Measurements from ENCODE around the gene COL18A1.
"Not testable (repeated sequence)": the region's sequence is repeated elsewhere in the genome, so short reads cannot be mapped to it uniquely, and the experiment has no call there.

The COL18A1 gene

DNA sequence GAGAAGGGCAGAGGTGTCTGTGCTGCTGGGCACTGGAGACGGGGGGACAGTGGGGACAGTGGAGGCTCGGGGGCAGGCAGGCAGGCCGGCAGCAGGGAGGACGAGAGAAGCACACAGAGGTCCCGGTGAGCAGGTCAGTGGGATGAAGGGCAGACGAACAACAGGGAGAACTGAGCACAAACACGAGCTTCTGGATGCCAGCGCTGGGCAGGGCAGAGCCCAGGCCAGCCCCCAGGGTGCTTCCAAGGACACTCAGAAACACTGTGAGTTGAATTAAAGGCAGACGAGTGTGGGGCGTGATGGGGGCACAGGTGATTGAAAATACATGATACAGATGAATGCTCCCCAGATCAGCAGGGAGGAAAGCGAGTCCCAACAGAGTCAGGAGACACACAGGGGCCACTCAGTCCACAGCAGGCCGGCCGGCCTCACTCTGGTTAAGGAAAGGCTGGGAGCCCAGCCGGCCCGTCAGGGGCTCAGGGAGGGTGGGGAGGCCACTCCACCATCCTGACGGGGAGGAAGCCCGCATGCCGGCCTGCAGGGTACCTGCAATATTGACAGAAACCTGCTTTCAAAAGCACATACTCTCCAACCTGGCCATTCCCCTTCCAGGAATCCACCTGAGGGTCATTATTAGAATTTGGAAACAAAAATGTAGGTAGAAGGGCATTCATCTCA is 123.2 kb downstream of the COL18A1 start:
- in situ Hi-C loops (cut with HindIII; ENCODE audit: low sequenced_read_pairs), result no loop called here

DNA sequence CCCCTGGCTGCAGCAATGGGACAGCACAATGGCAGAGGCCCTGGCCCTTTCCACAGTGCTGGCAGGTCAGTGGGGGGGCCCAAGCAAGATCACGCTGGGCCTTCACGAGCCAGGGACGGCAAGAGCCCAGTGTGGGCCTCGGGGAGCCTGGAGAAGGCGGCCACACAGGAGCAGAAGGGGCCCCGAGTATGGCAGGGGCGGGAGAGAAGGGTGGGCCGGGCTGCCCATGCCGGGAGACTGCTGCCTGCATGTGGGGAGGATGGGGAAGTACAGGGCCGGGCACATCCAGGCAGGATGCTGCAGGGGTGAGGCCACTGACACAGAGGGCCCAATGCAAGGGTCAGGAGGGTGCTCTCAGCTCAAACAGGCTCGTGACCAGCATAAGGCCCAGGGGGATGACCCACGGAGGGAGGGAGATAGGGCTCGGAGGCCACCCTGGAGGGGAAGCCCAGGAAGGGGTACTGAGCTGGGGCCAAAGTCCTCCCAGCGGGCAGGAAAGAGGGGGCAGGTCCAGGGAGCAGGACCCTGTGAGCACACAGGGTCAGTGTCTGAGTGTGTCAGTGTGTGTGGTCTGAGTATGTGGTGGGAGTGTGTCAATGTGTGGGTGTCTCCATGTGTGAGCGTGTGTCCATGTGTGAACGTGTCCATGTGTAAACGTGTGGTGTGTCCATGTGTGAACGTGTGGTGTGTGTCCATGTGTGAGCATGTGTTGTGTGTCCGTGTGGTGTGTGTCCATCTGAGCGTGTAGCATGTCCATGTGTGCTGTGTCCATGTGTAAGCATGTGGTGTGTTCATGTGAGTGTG is 124.2 kb downstream of the COL18A1 start:
- in situ Hi-C loops (cut with HindIII; ENCODE audit: low sequenced_read_pairs), result no loop called here

DNA sequence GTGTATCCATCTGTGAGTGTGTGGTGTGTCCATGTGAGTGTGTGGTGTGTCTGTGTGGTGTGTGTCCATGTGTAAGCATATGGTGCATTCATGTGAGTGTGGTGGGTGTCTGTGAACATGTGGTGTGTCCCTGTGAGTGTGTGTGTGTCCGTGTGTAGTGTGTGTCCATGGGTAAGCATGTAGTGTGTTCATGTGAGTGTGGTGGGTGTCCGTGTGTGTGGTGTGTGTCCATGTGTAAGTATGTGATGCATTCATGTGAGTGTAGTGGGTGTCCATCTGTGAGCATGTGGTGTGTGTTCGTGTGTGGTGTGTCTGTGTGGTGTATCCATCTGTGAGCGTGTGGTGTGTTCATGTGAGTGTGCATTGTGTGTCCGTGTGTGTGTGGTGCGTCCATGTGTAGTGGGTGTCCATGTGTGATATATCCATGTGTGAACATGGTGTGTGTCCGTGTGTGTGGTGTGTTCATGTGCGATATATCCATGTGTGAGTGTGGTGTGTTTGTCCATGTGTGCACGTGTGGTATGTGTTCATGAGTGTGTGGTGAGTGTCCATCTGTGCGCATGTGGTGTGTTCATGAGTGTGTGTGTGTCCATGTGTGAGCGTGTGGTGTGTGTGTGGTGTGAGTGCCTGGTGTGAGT is 124.9 kb downstream of the COL18A1 start:
- in situ Hi-C loops (cut with HindIII; ENCODE audit: low sequenced_read_pairs), result no loop called here

DNA sequence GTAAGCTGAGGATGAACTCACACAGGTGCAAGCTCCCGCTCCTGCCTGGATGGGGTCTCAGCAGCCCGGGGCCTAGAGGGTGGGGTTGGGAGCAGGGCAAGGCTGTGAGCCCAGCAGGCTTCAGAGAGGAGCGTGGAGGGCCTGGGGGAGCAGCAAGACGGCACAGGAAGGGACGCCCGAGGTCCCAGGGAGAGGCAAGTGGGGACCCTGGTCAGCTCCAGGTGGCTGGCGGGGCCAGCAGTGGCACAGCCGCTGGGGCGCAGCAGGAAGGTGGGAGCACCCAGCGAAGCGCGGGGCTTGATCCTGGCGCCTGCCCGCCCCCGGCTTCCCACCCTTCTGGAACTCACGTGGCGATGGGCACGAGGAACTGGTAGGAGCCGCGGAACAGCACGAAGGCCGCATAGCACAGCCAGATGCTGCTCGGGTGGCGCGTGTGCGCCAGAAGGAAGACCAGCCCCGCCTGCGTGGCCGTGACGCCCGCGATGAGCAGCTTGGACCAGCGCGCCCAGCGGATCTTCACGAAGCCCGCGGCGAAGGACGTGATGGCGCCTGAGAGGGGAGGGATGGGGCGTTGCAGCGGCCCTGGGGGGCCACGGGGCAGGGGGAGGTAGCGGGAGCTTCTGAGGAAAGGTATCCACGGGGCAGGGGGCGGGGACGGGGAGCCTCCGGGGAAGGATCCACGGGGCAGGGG is 125.6 kb downstream of the COL18A1 start:
- in situ Hi-C loops (cut with HindIII; ENCODE audit: low sequenced_read_pairs), result no loop called here

DNA sequence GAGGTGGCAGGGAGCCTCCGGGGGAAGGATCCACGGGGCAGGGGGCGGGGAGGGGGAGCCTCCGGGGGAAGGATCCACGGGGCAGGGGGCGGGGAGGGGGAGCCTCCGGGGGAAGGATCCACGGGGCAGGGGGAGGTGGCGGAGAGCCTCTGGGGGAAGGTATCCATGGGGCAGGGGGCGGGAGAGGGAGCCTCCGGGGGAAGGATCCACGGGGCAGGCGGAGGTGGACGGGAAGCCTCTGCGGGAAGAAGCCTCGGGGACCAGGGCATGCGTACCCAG is 126.1 kb downstream of the COL18A1 start:
- in situ Hi-C loops (cut with HindIII; ENCODE audit: low sequenced_read_pairs), result not testable (repeated sequence)

DNA sequence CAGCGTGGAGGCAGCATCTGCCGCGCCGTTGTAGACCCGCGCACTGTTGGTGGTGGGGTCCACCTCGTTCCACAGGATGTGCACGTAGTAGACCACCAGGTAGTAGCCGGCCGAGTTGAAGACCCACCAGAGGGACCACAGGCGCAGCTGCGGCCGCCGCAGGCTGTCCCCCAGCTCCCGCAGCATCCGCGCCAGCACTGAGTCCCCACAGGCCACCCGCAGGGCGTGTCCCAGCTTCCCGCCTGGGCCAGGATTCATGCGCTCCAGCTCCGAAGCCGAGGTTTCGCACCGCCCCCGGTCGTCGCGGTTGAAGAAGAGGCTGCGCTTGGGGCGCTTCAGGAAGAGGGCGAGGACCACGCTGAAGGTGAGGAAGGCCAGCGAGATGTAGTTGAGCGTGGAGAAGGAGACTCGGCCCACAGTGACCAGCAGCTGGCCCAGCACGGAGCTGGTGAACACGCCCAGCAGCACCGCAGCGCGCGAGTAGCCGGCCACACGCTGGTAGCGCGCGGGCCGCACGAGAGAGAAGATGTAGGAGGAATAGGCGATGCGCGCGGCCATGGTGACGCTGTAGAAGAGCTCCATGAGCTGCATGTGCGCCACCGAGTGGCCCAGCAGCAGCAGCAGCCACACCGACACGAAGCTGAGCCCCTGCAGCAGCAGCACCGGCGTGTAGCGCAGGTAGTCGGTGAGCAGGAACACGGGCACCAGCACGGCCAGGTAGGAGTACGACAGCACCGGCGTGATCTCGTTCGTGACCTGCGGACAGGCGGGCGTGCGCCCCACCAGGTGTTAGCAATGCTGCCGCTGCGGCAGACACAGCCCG is 126.6 kb downstream of the COL18A1 start:
- in situ Hi-C loops (cut with HindIII; ENCODE audit: low sequenced_read_pairs), result no loop called here

DNA sequence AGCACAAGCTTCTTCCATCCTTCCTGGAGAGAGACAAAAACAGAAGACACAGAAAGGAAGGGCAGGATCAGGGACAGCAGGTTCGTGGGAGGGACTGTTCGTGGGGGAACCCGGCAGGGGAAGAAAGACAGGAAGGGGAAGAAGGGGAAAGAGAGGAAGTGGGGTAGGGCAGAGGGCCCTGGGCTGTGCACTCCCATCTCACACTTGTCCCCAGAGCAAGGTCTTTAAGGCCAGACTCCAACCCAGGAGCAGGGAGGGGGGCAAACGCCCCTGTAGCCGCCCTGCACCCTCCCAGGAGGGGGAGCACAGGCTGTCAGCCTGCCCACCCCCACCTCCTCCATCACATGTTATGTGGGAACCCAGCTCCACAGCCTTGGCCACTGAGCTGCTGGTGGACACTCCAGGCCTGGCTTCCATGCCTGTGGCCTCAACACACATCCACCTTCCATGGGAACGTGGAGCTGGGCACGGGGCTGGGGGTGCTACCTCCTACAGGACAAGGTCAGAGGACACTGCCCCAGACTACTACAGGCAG is 127.9 kb downstream of the COL18A1 start:
- in situ Hi-C loops (cut with HindIII; ENCODE audit: low sequenced_read_pairs), result no loop called here

DNA sequence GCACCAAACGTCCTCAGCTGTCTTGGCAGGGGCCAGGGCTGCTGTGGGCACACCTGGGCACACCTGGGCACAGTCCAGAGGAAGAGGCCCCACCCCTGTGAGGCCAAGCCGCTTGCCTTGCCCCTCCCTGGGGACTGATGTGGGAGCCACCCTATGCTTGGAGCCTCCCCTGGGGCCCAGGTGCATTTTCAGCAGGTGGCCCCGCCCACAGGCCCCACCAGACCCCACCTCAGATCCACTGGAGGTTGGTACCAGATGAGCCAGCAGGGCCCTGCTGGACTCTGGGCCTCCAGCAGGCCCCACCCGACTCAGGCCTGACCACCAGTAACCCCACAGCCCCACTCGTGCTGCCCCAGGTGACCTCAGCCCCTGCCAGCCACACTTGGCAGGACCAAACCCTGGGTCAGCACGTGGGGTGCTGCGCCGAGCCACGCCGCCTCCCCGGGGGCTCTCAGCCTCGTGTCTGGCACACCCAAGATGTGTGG is 128.4 kb downstream of the COL18A1 start:
- in situ Hi-C loops (cut with HindIII; ENCODE audit: low sequenced_read_pairs), result no loop called here

DNA sequence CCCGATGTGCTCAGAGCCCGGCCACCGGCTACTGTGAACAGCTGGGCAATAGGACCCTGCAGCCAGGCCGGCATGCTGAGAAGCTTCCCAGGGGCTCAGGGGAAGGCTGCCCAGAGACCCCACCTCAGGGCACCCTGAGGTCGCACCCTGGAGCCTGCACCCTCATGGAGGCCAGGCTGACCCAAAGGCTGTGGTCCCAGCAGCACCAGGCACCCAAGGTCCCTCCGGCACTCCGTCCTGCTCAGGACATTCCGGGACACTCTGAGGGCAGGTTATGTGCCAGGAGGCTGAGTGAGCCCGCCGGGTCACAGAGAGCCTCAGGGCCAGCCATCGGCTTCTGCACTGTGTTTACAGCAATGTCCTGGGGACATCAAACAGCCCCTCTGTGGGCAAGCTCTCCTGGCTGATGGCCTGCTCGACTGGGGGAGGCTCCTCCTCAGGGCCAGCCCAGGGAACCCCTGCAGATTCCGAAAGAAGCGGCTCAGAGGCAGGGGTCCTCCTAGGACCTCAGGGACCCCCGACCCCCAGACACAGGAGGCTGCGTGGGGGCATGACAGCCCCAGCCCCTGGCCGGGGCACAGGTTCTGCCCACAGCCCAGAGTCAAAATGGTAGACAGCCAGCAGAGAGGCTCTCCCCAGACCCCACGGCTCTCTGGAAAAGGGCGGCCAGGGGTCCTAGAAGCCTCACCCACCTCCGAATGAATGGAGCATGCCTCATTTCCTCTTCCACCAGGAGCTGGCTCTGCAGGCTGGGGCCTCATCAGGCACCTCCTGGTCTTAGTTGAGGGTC is 129.1 kb downstream of the COL18A1 start:
- in situ Hi-C loops (cut with HindIII; ENCODE audit: low sequenced_read_pairs), result no loop called here

DNA sequence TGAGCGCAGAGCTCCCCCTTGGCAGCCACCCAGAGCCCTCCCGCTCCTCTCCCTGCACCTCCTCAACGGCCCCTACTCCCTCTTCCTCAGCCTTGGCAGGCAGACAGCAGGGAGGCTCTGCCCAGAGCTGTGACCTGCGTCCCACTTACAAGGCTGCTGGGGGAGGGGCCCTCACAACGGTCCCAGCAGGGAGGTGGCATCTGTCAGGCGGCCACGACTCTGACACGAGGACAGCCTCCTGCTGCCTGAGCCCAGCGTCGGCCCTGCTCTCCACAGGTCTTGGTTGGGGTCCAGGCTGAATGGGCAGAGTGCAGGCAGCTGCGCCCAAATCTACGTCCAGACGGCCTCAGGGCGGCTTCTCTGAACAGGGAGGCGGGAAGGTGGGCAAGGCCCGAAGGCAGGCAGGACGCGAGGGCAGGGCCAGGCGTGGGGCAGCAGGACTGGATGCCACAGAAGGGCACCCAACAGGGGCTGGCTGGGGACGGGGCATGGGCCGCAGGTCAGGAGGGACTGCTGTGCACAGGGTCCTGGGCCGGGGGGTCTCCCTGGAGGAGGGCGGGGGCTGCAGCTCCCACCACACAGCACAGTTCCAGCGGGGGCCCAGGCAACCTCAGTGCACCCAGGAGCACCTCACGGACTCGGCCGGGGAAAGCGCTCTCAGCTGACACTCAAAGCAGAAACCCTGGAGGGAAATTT is 129.8 kb downstream of the COL18A1 start:
- in situ Hi-C loops (cut with HindIII; ENCODE audit: low sequenced_read_pairs), result no loop called here

DNA sequence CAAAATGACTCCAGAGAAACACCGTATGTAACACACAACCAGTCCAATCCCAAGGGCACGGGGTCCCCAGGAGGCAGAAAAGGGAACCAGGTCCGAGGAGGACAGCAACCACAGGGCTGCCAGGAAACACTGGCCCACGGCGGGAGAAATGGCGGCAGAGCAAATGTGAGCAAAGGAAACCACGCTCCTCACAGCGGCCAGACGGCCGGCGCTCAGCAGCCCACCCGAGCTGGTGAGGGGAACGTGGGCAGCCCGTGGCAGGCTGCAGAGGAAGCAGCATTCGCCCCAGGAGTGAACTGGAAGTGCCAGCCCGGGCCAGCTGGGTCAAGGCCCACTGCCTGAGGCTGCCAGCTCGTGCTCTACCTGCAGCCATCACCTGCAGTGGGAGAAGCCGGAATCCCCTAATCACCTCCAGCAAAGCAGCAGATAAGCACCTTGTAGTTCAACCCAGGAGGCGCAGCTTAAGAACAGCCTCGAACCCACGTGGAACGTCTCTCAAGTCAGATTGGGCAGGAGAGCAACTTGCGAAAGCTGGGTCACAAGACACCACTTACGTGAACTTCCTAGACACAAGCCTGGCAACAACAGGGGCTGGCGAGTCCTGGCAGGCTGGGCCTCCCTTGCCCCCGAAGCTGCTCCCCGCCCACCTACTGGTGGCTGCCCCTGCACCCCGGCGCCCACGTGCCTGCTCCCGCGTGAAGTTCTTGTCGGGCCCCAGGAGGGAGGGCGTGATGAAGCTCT is 130.5 kb downstream of the COL18A1 start:
- in situ Hi-C loops (cut with HindIII; ENCODE audit: low sequenced_read_pairs), result no loop called here

DNA sequence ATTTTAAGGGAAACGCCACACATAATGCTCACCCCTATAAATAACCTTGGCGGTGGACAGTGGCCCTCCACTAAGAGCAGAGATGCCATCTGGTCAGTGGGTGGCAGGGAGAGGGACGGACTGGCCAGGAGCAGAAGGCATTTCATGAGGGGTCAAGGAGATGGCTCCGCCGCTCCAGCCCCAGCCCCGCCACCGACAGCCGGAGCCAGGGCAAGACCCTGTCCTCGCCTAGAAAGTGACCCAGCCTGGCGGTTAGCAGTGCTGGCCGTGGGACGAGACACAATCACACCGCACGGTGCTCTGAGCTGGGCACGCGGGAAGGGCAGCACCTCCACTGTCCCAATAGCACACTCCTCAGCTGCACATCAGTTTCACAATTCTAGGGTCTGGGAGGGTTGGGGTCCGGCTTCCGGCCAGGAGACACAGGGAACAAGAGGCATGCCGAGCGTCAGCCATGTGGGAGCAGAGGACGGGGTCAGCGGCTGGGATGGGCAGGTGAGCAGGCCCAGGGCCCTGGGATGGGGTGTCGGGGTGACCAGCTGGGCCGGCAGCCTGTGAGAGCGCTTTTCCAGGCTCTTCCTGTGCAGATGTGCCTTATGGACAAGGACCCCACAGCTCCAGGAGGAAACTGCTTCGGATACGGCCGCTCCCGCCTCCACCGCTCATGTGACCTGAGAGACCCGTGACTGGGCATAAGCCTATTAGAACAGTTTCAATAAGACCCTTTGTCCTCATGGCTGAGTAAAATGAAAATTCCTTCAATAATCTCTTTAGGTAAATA is 131.5 kb downstream of the COL18A1 start:
- in situ Hi-C loops (cut with HindIII; ENCODE audit: low sequenced_read_pairs), result no loop called here

DNA sequence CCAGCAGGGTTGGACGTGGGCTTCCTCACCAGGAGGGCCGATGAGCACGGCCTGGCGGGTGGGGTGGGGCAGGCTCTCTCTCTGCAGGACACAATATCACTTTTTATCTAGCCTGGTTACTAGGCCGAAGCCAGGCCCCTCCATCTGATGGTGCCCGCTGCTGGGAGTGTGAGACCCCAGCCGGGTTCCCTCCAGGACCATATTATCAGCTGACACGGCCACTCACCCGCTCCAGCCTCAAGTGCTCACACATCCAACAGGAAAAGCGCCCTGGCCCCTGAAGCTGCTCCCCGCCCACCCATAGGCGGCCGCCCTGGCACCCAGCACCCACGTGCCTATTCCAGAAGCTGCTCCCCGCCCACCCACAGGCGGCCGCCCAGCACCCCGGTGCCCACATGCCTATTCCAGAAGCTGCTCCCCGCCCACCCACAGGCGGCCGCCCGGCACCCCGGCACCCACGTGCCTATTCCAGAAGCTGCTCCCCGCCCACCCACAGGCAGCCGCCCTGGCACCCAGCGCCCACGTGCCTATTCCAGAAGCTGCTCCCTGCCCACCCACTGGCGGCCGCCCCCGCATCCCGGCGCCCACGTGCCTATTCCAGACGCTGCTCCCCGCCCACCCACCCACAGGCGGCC is 132.3 kb downstream of the COL18A1 start:
- in situ Hi-C loops (cut with HindIII; ENCODE audit: low sequenced_read_pairs), result no loop called here

DNA sequence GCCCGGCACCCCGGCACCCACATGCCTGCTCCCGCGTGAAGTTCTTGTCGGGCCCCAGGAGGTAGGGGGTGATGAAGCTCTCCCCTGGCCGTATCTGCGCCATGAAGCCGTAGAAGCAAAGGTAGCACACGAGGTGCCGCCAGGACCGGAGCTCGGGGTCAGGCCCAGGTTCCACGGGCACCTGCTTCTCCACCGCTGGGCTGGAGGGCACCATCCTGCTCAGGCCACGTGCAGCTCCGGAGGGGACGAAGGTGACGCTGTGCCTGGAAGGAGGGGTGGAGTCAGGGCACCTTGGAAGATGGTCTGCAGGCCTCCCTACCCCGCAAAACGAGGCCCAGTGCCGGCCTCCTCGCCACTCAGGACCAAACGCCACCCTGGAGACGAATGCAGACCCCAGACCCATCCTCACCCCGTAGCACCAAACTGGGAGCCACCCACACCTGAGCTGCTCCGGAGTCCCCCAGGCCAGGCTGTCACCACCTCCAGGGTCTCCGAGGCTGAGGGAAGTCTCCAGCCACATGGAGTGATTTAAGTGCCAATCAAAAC is 132.9 kb downstream of the COL18A1 start:
- in situ Hi-C loops (cut with HindIII; ENCODE audit: low sequenced_read_pairs), result no loop called here

DNA sequence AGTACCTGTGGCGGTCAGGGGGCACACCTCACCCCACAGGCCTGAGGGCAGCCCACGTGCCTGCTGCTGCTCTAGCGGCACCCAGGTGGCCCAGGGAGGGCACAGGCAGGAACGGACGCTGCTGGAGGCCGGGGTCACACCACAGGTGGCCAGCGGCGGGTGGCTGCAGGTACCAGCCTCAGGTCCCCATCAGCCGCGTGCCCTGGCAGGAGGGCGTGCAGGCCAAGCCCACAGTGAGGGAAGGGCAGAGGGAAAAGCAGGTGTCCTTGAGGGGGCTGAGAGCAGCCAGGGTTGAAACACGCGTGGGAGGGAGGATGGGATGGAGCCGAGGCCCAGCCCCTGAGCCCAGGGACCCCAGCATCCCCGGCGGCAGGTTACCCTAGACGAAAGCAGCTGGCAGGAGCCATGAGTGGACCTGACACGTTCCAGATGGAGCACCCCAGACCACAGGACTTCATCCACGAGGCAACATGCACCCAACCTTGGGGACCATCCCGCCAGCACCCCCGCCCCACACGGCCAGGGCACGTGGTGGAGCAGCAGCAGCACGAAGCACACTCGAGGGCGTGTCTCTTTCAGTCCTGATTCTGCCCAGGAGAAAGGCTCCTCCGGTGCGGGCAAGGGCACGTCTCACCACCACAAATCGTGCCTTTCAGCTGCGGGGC is 133.5 kb downstream of the COL18A1 start:
- in situ Hi-C loops (cut with HindIII; ENCODE audit: low sequenced_read_pairs), result no loop called here

DNA sequence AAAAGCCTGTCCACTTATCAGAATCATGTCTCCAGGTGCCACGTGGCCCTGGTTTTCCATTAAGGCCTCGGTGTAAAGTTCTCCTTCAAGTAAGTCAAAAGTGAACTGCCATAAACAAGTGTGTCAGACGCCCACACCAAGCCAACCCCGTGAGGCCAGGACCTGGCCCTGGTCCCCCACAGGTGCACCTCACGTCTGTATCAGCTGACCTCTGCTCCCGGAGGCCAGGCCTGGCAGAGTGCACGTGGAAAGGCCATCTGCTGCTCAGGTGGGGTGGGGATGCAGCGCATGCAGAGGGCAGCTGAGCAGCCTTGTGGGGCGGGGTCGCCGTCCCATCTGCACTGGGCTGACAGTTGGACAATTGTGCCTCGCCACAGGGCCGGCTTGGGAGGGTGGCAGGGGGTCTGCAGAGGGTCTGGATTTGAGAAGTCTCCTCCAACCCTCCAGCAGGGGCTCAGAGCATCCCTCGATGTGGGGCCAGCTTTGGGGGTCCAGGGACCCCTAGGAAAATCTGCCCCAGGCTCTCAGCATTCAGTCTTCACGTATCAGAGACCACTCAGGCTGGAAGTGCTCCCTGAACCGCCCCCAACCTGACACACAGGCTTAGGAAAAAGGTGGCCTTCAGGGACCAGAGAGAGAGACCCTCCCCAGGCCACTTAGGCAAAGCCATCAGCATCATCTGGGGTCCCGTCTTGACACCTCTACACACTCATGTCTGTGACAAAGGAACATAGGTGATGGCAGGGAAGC is 134.3 kb downstream of the COL18A1 start:
- in situ Hi-C loops (cut with HindIII; ENCODE audit: low sequenced_read_pairs), result no loop called here

Data from DLD1 (cell line).